Gastrocnemius medialis (tissue), 4 donors: Measurements from ENCODE around the gene USP31.

Source experiments
- POLR2A ChIP-seq, 2 donors: fragments of 450-650 bp; IDR thresholded peaks; one replicate each; pipeline ENCODE4 v1.6.1; 2017; ENCODE audit warnings: antibody characterized with exemption in 2 of 2, mild to moderate bottlenecking in 2 of 2, moderate library complexity in 2 of 2
- TF ChIP-seq, protein P1 (sequence below), 5 experiments: fragments of 450-650 bp in 3 of 5; fragments of 200-600 bp in 2 of 5; sonication (generic) in 2 of 5; IDR thresholded peaks in 4 of 5; conservative IDR thresholded peaks in 1 of 5; 1 replicate in 4 of 5; 2 replicates in 1 of 5; pipeline ENCODE4 v1.5.1; 2016 to 2019; ENCODE audit warnings: antibody characterized with exemption in 5 of 5, mild to moderate bottlenecking in 3 of 5, moderate library complexity in 3 of 5

DNA sequence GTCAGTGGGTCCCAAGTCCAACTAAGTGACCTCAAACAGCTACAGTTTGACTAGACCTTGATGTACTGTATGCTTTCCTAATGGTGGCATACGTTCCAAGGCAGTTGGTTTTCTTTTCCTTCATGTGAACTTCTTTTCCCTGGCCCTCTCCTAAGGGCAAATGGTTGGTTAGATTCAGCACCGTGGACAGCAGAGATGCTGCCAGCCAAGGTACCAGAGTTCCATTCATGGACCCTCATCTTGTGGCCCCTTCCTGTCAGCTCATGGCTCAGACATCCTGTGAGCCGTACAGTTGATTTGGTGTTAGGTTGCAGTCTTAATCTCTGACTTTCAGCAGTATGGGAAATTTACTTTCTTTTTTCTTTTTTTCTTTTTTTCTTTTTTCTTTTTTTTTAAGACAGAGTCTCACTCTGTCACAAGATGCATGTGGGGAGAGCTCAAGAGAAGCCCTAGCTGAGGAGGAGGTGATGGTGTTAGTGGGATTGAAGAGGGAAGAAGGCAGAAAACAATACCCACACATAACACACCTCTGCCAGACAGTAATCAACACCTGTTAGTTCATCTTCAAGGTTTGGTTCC lies 122.4 kb downstream of the USP31 start:
- TF ChIP-seq, protein P1, sequence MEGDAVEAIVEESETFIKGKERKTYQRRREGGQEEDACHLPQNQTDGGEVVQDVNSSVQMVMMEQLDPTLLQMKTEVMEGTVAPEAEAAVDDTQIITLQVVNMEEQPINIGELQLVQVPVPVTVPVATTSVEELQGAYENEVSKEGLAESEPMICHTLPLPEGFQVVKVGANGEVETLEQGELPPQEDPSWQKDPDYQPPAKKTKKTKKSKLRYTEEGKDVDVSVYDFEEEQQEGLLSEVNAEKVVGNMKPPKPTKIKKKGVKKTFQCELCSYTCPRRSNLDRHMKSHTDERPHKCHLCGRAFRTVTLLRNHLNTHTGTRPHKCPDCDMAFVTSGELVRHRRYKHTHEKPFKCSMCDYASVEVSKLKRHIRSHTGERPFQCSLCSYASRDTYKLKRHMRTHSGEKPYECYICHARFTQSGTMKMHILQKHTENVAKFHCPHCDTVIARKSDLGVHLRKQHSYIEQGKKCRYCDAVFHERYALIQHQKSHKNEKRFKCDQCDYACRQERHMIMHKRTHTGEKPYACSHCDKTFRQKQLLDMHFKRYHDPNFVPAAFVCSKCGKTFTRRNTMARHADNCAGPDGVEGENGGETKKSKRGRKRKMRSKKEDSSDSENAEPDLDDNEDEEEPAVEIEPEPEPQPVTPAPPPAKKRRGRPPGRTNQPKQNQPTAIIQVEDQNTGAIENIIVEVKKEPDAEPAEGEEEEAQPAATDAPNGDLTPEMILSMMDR (IDR thresholded peaks at IDR 0.05 in 4 of 5, conservative IDR thresholded peaks at IDR 0.05 in 1 of 5), result no peak
- TF ChIP-seq POLR2A (IDR thresholded peaks at IDR 0.05), result no peak
